Measurements from ENCODE around the gene ANKRD44.
A peak's percentile ranks its signal among the peaks of the same experiment; 100 is the strongest.

Gene ANKRD44

DNA sequence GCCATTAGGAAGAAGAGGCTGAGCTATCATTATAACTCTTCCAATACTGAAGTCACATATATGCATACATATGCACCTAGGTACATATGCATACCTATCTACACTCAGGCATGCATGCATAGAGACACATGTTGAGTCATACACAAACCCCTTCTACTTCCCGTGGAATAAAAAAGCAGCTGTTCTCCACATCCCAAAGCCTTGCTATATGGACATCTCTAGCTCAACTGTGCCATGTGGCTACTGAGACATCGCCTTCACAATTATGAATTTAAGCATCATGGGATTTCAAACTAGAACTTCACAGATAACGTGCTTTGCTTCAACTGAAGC is 120.5 kb downstream of the ANKRD44 start:
- no peaks in the 10 kb centered on the region for H3K9me3 Mint-ChIP-seq
- H3K36me3 Mint-ChIP-seq, result peaks cover 26% of the 10 kb centered on the region
- DNase-seq (ENCODE audit: low spot score in 2 of 2) (no peak), ATAC-seq (no peak)
- peak overlapping the region; percentile 83 for H3K27ac Mint-ChIP-seq
- no peak overlapping the region for H3K4me3 Mint-ChIP-seq
- H3K4me1 Mint-ChIP-seq, result peaks cover 47% of the 10 kb centered on the region

DNA sequence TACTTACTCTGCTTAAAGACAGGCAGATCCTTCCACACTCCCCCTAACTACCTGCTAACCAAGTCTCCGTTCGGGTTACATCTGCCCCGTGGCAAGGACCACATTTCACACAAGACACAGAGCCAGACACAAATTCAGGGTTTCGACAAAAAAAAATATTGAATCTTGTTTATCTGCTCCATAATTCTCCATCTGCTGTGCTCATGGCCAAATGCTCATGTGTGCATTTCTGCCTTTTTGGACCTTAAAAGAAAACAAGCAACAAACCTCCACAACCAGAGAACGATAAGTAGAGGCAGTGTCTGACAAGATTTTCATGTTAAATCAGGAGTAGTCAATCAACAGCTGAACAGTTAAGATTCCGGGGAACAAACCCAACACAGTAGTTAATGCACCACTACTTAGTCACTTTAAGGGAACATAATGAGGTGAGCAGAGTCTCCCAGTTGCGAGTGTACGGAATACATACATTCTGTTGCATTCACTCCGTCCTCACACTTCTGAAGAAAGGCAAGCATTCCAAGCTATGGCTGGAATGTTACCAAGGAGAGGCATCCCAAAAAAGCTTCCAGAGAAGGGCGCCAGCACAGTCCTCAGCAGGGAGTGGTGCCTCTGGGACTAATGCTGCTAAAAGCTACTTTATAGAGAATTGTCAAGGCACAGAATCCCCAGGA is 121.0 kb downstream of the ANKRD44 start:
- Mint-ChIP-seq H3K9me3 (no peaks in the 10 kb centered on the region), H3K4me1 (peaks cover 44% of the 10 kb centered on the region), H3K27ac (peak overlapping the region; percentile 83), H3K4me3 (no peak overlapping the region), H3K36me3 (peaks cover 31% of the 10 kb centered on the region)
- ATAC-seq (no peak), DNase-seq (ENCODE audit: low spot score in 2 of 2) (no peak)

DNA sequence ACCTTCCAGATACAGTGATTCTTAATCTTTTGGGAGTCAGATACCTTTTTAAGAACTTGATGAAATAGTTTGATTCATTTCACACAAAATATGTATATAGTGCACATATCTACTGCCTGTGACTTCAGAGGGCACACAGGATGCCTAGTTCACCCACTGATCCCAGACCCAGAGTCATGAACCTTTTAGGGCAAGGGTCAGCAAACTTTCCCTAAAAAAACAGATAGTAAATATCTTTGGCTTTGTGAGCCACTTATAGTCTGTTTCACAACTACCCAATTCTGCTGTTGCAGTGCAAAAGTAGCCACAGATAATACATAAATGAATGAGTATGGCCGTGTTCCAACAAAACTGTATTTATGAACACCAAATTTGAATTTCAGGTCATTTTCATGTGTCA is 124.9 kb downstream of the ANKRD44 start:
- Mint-ChIP-seq H3K4me3 (no peak overlapping the region), H3K4me1 (peaks cover 58% of the 10 kb centered on the region), H3K27ac (no peak overlapping the region), H3K9me3 (no peaks in the 10 kb centered on the region), H3K36me3 (peaks cover 65% of the 10 kb centered on the region)
- DNase-seq (ENCODE audit: low spot score in 2 of 2) (no peak), ATAC-seq (no peak)

GRCh38 chr2:197184959-197185586 is 125.5 kb downstream of the ANKRD44 start:
- no peak for DNase-seq (ENCODE audit: low spot score in 2 of 2)
- no peaks in the 10 kb centered on the region for H3K9me3 Mint-ChIP-seq
- peaks cover 58% of the 10 kb centered on the region for H3K4me1 Mint-ChIP-seq
- H3K4me3 Mint-ChIP-seq, result no peak overlapping the region
- ATAC-seq, result no peak
- peaks cover 71% of the 10 kb centered on the region for H3K36me3 Mint-ChIP-seq
- peak overlapping the region; percentile 2 for H3K27ac Mint-ChIP-seq

DNA sequence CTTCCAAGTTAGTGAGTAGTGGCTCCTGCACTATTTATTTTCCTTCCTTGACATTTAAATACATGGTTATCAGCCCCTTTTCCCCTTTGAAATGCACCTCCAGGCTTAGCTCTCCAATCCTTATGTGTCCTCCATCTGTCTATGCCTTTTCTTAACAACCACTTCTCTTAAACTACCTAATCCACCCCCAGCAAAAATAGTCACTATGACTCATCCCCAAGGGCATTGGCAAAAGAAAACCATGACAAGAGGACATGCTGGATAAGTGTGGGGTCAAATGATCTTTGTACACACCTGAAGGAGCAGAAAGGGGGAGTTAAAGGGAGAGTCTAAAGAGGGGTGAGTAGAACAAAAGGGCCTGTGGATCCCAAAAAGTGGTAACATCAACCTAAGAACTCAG is 127.2 kb downstream of the ANKRD44 start:
- ATAC-seq, result peak; percentile 65
- Mint-ChIP-seq H3K36me3 (peaks cover 86% of the 10 kb centered on the region), H3K9me3 (no peaks in the 10 kb centered on the region), H3K4me3 (no peak overlapping the region), H3K4me1 (peaks cover 57% of the 10 kb centered on the region), H3K27ac (peak overlapping the region; percentile 18)
- DNase-seq (ENCODE audit: low spot score in 2 of 2), result no peak

DNA sequence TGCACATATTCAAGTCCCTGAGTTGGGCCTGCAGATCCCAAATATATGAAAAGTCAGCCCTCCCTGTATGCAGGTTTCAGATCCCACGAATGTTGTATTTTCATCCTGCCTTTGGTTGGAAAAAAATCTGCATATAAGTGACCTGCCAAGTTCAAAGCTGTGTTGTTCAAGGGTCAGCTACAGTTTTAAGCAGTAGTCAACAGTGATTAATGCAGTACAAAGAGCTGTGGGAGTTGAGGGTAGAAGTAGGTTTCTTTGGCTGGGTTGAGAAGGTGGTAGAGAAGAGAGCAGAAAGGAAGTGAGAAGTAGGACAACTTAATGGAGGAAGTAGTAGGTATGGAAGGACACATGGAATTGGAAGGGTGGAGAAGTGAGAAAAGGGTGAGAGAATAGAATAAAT is 127.9 kb downstream of the ANKRD44 start:
- no peak overlapping the region for H3K4me3 Mint-ChIP-seq
- peak; percentile 36 for ATAC-seq
- H3K36me3 Mint-ChIP-seq, result peaks cover 86% of the 10 kb centered on the region
- no peak for DNase-seq (ENCODE audit: low spot score in 2 of 2)
- no peaks in the 10 kb centered on the region for H3K9me3 Mint-ChIP-seq
- peaks cover 51% of the 10 kb centered on the region for H3K4me1 Mint-ChIP-seq
- H3K27ac Mint-ChIP-seq, result peak overlapping the region; percentile 18

GRCh38 chr2:197181491-197181890 is 129.1 kb downstream of the ANKRD44 start:
- H3K36me3 Mint-ChIP-seq, result peaks cover 76% of the 10 kb centered on the region
- ATAC-seq (no peak), DNase-seq (ENCODE audit: low spot score in 2 of 2) (no peak)
- H3K4me1 Mint-ChIP-seq, result peaks cover 46% of the 10 kb centered on the region
- peak overlapping the region; percentile 47 for H3K27ac Mint-ChIP-seq
- H3K9me3 Mint-ChIP-seq, result no peaks in the 10 kb centered on the region
- H3K4me3 Mint-ChIP-seq, result no peak overlapping the region

DNA sequence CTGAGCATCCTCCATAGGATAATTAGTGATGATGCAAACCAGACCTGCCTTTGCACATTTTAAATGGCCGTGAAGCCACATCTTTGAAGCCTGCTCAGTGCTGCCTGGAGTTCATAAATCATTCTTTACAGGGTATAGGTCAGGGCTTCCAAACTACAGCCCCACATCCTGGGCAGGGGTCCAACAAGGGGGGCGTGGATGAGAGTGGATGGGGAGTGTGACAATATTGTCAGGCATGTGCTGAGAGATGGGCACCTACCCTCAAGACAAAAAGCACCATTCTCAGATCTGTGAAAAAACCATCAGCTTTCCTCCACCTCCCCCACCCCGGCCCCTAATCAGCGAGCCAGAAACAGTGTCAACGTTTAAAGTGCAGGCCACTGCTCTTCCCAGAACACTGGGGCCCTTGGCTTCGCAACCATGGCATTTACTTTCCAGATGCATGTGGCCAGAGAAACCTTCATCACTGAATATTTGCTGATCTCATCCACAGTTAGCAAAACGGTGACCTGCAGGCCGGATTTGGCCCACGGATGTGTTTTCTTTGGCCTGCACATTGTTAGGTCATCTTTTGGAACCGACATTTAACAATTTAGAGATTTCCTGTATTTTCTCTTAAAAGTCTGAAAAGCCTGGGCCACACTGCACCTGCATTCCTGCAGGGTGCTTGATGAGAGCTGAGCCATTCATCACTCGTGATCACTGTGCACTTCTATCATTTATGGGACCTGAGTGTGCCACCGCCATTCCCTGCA is 130.7 kb downstream of the ANKRD44 start:
- peaks cover 60% of the 10 kb centered on the region for H3K36me3 Mint-ChIP-seq
- DNase-seq (ENCODE audit: low spot score in 2 of 2), result no peak
- H3K9me3 Mint-ChIP-seq, result no peaks in the 10 kb centered on the region

DNA sequence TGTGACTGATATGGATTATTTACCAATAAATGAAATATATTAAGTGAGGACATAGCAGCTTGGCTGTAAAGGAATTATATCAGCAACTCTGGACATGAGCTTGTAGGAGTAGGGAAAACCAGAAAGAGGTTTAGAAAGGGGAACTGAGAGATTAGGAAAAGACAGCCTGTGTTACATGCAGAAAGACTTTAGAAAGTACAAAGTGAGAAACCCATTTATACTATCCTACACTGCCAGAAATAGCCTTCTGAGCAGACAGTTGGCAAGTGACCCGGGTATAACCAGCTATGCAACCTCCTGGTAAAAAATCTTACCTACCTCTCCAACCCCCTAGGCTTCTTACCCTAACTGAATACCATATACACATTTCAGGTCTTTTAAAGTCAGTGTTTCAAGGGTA is 134.1 kb downstream of the ANKRD44 start:
- peaks cover 28% of the 10 kb centered on the region for H3K4me1 Mint-ChIP-seq
- no peaks in the 10 kb centered on the region for H3K9me3 Mint-ChIP-seq
- no peak for DNase-seq (ENCODE audit: low spot score in 2 of 2)
- peaks cover 50% of the 10 kb centered on the region for H3K36me3 Mint-ChIP-seq
- no peak for ATAC-seq
- H3K4me3 Mint-ChIP-seq, result no peak overlapping the region
- no peak overlapping the region for H3K27ac Mint-ChIP-seq

More for the DNA sequence above, 130.7 kb downstream of the ANKRD44 start:
- Mint-ChIP-seq H3K27ac (no peak overlapping the region), H3K4me1 (peaks cover 52% of the 10 kb centered on the region), H3K4me3 (no peak overlapping the region)
- ATAC-seq, result no peak

GRCh38 chr2:197174539-197175094 is 136.0 kb downstream of the ANKRD44 start:
- peak overlapping the region; percentile 17 for H3K27ac Mint-ChIP-seq

DNA sequence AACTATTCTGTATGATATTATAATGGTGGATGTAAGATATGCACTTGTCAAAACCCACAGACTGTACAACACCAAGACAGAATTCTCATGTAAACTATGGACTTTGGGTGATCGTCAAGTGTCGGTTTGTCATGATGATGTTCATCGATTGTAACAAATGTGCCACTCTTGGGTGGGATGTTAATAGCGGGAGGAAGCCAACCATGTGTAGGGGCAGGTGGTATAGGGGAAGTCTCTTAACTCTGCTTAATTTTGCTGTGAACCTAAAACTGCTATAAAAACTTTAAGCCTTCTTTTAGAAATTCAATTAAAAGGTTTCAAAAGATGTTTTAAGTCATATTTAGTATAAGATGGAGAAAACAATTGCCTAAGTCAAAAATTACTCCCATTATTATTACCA is 139.0 kb downstream of the ANKRD44 start:
- DNase-seq (ENCODE audit: low spot score in 2 of 2), result no peak
- ATAC-seq, result no peak
- peaks cover 25% of the 10 kb centered on the region for H3K36me3 Mint-ChIP-seq
- no peaks in the 10 kb centered on the region for H3K9me3 Mint-ChIP-seq
- peaks cover 48% of the 10 kb centered on the region for H3K4me1 Mint-ChIP-seq
- H3K4me3 Mint-ChIP-seq, result no peak overlapping the region
- H3K27ac Mint-ChIP-seq, result peak overlapping the region; percentile 43

More at GRCh38 chr2:197174539-197175094, 136.0 kb downstream of the ANKRD44 start:
- Mint-ChIP-seq H3K36me3 (peaks cover 33% of the 10 kb centered on the region), H3K4me1 (peaks cover 35% of the 10 kb centered on the region), H3K9me3 (no peaks in the 10 kb centered on the region), H3K4me3 (no peak overlapping the region)
- DNase-seq (ENCODE audit: low spot score in 2 of 2), result no peak
- no peak for ATAC-seq

- no peak overlapping the region for H3K4me3 Mint-ChIP-seq
- no peak for DNase-seq (ENCODE audit: low spot score in 2 of 2)
- H3K4me1 Mint-ChIP-seq, result peaks cover 48% of the 10 kb centered on the region
- no peak for ATAC-seq
- H3K36me3 Mint-ChIP-seq, result peaks cover 25% of the 10 kb centered on the region
- H3K27ac Mint-ChIP-seq, result peak overlapping the region; percentile 43
- no peaks in the 10 kb centered on the region for H3K9me3 Mint-ChIP-seq
These were observed 140.4 kb downstream of the ANKRD44 start for GRCh38 chr2:197170208-197170607.

- no peak overlapping the region for H3K4me3 Mint-ChIP-seq
- peaks cover 48% of the 10 kb centered on the region for H3K4me1 Mint-ChIP-seq
- DNase-seq (ENCODE audit: low spot score in 2 of 2), result peak; percentile 47 to 82
- ATAC-seq, result peak; percentile 91
- H3K27ac Mint-ChIP-seq, result peak overlapping the region; percentile 43
- peaks cover 16% of the 10 kb centered on the region for H3K36me3 Mint-ChIP-seq
- no peaks in the 10 kb centered on the region for H3K9me3 Mint-ChIP-seq
These were observed 141.9 kb downstream of the ANKRD44 start for GRCh38 chr2:197168705-197169104.

- ATAC-seq (peak; percentile 45), DNase-seq (ENCODE audit: low spot score in 2 of 2) (no peak)
- no peaks in the 10 kb centered on the region for H3K9me3 Mint-ChIP-seq
- peaks cover 57% of the 10 kb centered on the region for H3K4me1 Mint-ChIP-seq
- H3K36me3 Mint-ChIP-seq, result peaks cover 21% of the 10 kb centered on the region
- peak overlapping the region; percentile 43 for H3K27ac Mint-ChIP-seq
- H3K4me3 Mint-ChIP-seq, result no peak overlapping the region
These were observed 142.8 kb downstream of the ANKRD44 start for GRCh38 chr2:197167608-197168314.

DNA sequence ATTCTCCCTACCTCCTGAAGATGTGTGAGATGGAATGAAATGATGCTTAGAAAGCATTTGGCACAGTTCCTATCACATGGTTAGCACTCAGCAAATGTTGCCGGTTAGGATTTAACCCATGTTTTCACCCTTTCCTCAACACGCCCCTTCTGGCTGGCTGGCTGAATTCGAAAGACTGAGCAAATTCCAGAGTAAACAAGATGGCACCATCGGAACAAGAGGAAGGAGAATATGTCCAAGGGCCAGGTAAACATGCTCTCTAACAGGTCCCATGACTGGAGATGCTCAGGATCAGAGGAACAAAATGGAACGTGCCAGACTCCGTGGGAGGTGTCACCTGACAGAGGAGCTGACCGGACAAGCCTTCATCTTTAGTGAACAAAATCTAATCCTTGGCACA is 145.6 kb downstream of the ANKRD44 start:
- no peak for DNase-seq (ENCODE audit: low spot score in 2 of 2)
- Mint-ChIP-seq H3K4me1 (peaks cover 71% of the 10 kb centered on the region), H3K9me3 (no peaks in the 10 kb centered on the region), H3K4me3 (no peak overlapping the region), H3K36me3 (peaks cover 11% of the 10 kb centered on the region), H3K27ac (peak overlapping the region; percentile 67)
- ATAC-seq, result no peak

Data from stimulated activated effector memory CD8-positive, alpha-beta T cell treated with anti-CD3 and anti-CD28 coated beads, Interleukin-12 subunit alpha, Interleukin-12 subunit beta, amount 100 ng/mL, for 72 hours (primary cell).